HG02852 (cell line): ENCODE results near the gene HTR5A.

Source experiments
- ATAC-seq: cut with Tn5 transposase; IDR thresholded peaks from one replicate; pipeline ENCODE4 v1.9.1; 2021; ENCODE audit warnings: mild to moderate bottlenecking, moderate library complexity; ENCODE audit not compliant: unreplicated experiment

HTR5A gene

GRCh38 chr7:155084969-155085368 lies 14.8 kb downstream of the HTR5A start:
- no peak for ATAC-seq

DNA sequence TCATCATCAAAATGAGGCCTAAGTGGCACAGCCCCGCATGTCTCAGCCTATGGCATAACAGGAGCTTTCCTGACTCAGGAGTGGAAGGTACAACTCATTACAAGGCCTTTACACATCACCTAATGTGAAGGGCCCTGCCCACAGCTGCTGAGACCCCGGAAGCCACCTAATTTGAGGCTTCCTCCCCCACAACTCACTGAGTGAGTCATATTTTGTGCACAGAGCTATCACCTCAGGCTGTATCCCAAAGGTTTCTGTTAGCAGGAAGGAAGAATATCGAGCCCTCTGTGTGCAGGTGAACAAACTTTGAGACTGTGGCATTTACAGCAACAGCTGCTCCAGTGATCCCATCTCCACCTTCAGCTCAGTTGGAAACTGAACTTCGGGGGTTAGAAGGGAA lies 20.6 kb downstream of the HTR5A start:
- ATAC-seq = no peak

GRCh38 chr7:155093596-155093995 lies 23.5 kb downstream of the HTR5A start:
- ATAC-seq = no peak

GRCh38 chr7:155094636-155095135 lies 24.6 kb downstream of the HTR5A start:
- no peak for ATAC-seq

DNA sequence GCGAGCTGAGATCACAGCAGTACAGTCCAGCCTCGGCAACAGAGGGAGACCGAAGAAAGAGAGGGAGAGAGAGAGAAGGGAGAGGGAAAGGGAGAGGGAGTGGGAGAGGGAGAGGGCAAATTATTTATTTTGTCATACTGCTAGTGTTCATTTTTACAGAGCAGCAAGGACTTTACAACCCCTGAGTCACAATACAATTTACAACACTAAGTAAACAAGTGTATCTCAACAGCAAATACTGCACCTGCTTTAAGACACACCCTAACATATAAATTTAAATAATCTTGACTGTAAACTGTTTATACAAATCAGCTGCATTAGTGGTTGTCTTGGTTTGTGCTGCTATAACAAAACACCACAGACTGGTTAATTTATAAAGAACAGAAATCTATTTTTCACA lies 27.2 kb downstream of the HTR5A start:
- no peak for ATAC-seq

DNA sequence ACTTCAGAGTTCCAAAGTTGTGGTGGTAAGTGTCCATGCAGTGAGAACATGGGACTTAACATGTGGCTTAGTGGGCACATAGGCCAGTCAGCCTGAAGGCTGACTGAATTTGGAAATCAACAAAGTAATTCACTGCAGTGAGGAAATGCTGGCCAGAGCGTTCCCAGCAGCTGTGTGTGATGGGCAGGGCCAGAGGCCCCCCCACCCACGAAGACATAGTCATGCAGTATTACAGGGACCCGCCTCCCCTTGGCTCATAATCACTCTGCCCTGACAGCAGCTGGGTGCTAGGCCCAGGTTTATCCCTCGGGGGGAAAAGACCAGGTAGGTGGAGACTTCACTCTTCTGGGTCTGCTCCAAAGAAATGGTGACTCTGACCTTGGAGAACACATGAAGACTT lies 33.7 kb downstream of the HTR5A start:
- ATAC-seq = no peak

GRCh38 chr7:155104913-155105312 lies 34.8 kb downstream of the HTR5A start:
- no peak for ATAC-seq

- no peak for ATAC-seq
Observed at GRCh38 chr7:155106356-155106755, 36.2 kb downstream of the HTR5A start.

GRCh38 chr7:155107126-155107525 lies 37.0 kb downstream of the HTR5A start:
- ATAC-seq = no peak

GRCh38 chr7:155108144-155108901 lies 38.2 kb downstream of the HTR5A start:
- ATAC-seq = no peak

GRCh38 chr7:155109121-155109520 lies 39.0 kb downstream of the HTR5A start:
- ATAC-seq = no peak

GRCh38 chr7:155115288-155115687 lies 45.2 kb downstream of the HTR5A start:
- no peak for ATAC-seq

GRCh38 chr7:155119801-155120382 lies 49.8 kb downstream of the HTR5A start:
- no peak for ATAC-seq

DNA sequence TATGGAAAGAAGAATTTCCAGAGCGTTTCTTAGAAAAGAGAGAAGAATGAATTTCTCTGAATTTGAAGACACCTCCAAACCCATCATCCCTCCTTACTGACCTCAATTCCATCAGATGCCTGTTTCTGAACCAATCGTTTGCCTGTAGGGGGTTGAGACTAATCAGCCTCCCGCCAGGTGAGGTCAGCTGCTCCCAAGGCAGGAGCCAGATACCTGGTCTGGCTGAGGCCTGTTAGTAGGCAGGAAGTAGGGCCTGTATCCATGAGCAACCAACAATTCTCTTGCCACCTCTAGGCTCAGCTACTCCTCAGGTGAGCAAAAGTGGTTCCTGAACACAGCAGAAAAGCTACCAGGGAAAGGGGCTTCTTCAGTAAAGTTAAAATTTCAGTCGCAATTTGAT lies 50.3 kb downstream of the HTR5A start:
- no peak for ATAC-seq

DNA sequence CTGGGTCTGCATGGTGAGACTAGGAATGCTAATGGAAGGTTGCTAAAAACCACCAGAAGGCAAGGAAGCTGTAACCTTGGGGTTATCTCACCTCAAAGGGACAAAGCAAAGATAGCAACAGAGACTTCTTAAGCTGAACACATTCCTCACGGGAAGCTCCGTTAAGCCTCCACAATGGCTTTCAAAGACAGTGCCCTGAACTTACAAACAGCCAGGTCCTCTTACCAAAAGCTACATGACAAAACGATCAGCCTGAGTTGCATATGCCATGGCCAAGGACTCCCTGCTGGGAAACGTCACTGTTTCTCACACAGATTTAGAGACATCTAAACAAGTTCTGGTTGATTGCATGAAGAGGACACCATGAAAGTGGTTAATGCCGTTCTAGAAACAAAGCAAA lies 52.7 kb downstream of the HTR5A start:
- no peak for ATAC-seq

- no peak for ATAC-seq
Observed at GRCh38 chr7:155123413-155123812, 53.3 kb downstream of the HTR5A start.

DNA sequence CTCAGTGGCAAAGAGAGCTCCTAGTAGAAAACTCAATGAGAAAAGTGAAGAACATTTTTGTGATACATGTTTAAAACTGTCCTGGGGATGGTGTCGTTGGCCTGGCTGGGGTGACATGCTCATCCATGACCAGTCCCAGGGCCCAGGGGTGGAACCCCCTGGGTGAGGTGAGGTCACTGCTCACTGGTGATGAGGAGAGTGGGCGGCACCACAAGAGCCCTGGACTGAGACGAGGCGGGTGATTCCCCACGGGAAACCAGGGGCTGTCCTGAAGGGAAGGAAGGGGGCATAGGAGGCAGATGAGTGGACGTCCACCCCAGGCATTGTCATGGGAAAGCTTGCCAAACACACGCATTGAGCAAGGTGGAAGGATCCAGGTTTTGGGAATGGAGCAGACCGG lies 54.6 kb downstream of the HTR5A start:
- ATAC-seq = no peak

DNA sequence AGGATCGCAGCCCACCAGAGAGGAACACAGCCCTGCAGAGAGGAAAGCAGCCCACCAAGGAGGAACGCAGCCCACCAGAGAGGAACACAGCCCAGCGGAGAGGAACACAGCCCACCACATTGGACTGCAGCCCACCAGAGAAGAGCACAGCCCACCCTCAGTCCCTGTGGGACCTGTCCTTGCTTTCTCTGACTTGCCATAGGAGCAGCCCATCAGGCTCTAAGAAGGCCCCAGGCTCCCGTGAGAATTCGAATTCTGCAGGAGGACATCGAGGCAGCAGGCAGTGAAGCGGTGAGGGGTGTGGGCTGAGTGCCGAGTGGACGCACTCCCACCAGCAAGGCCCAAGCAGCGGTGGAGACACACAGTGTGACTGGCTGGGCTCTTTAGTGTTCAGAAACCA lies 59.1 kb downstream of the HTR5A start:
- no peak for ATAC-seq

DNA sequence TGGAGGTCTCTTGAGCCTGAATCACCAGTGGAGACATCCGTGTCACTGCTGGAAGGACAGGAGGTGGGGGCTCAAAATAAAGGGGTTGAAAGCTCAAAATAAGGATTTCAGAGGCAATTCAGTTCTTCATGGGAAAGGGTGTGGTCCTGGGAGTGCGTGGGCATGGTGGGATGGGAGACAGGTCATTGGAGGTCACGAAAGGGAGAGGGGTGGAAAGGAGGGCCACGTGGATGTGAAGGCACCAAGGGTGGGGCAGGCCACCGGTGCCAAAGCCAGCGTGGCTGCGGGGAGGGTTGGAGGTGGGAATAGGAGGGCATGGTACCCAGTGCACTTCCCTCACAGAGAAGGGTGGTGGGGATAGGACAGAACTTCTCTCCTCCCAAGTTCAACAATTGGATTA lies 59.7 kb downstream of the HTR5A start:
- ATAC-seq = no peak

GRCh38 chr7:155130493-155130892 lies 60.4 kb downstream of the HTR5A start:
- no peak for ATAC-seq

DNA sequence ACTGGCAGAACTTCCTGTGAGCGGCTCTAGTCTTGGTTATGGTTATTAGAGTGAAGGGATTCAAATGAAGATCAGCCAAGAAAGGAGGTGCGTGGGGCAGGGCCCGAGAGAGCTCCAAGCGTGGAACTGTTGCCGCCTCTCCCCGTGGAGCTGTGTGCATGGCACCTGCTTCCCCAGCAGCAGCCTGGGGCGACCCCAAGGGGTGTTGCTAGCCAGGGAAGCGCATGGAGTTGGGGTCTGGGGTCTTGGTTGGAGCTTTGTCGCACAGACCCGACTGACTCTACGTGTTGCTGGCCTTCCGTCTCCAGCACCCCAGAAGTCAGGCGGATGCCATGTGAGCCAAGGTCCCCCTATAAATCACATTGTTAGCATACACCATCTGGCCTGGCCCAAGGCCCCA lies 61.0 kb downstream of the HTR5A start:
- ATAC-seq = no peak

- no peak for ATAC-seq
Observed at GRCh38 chr7:155132431-155132830, 62.3 kb downstream of the HTR5A start.
